ENCODE data around the gene SENP2.
"Not testable (repeated sequence)": the region's sequence is repeated elsewhere in the genome, so short reads cannot be mapped to it uniquely, and the experiment has no call there.

DNA sequence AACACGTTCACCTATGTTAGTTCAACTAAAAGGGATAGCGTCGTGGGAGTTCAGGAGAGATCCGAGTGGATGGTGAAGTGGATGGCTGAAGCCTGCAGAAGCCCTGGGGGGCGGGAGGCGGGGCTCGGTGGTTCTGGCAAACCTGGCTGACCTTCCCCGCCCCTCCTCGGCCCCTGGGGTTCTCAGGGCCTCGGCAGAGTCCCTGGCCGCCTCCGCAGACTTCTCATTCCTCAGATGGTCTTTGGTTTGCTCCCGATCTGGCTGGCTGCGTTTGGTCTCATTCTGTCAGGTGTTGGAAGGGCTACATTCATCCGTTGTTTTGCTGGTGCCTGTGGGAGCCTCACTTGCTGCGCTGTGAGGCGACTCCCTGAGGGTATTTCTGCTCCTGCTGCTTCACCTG is 59.1 kb downstream of the SENP2 start:
- TF ChIP-seq, protein P1, sequence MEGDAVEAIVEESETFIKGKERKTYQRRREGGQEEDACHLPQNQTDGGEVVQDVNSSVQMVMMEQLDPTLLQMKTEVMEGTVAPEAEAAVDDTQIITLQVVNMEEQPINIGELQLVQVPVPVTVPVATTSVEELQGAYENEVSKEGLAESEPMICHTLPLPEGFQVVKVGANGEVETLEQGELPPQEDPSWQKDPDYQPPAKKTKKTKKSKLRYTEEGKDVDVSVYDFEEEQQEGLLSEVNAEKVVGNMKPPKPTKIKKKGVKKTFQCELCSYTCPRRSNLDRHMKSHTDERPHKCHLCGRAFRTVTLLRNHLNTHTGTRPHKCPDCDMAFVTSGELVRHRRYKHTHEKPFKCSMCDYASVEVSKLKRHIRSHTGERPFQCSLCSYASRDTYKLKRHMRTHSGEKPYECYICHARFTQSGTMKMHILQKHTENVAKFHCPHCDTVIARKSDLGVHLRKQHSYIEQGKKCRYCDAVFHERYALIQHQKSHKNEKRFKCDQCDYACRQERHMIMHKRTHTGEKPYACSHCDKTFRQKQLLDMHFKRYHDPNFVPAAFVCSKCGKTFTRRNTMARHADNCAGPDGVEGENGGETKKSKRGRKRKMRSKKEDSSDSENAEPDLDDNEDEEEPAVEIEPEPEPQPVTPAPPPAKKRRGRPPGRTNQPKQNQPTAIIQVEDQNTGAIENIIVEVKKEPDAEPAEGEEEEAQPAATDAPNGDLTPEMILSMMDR (optimal IDR thresholded peaks at IDR 0.05 in 1 of 3, IDR thresholded peaks at IDR 0.05 in 1 of 3, conservative IDR thresholded peaks at IDR 0.05 in 1 of 3; ENCODE audit: extremely low read depth in 1 of 3, insufficient read depth in 2 of 3, low read length in 3 of 3), result not testable (repeated sequence)
- not testable (repeated sequence) for TF ChIP-seq EZH2 (IDR thresholded peaks at IDR 0.05; ENCODE audit: low read length)
